ENCODE data around the gene JAKMIP2.

The JAKMIP2 gene

GRCh38 chr5:147694772-147695171 is 87.8 kb downstream of the JAKMIP2 start:
- no peak for DNase-seq (ENCODE audit: low read depth)

- DNase-seq (ENCODE audit: low read depth), result no peak
These were observed 89.3 kb downstream of the JAKMIP2 start for GRCh38 chr5:147693233-147693632.

DNA sequence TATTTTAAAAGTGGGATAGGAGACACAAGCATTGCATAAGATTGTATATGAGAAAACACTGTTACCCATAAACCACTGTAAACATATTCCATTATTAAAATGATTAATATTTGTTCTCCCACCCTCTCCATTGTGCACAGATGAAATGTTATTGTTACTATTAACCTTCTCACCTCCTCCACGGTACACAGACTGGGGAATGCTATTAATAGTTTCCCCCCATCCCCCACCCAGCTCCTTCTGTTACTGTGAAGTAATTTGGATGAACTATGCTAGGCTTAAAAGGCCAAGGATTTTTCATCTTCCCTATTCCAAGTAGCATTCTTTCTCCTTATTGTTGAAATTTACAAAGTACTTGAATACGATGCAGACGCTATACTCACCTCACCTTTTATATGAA is 91.4 kb downstream of the JAKMIP2 start:
- DNase-seq (ENCODE audit: low read depth), result no peak

- DNase-seq (ENCODE audit: low read depth), result no peak
These were observed 91.9 kb downstream of the JAKMIP2 start for GRCh38 chr5:147690595-147690994.

DNA sequence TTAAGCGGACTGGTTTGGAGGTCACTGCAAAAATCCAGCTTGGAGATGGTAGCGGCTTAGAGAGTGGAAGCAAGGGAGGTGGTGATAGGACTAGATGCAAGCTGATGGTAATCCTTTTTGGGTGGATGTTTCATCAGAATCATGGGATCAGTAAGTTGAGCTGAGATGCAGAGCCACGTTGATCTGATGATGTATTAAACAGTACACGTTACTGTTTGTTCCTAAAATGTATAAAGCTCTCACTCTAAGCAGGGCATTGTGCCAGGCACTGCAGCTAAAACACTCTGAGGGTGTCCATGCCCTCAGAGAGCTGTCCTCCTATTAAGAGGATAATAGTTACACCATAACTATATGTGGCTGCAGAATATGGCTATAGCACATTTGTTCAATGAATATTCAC is 93.1 kb downstream of the JAKMIP2 start:
- no peak for DNase-seq (ENCODE audit: low read depth)

GRCh38 chr5:147688656-147689356 is 93.7 kb downstream of the JAKMIP2 start:
- DNase-seq (ENCODE audit: low read depth), result no peak

GRCh38 chr5:147687118-147687517 is 95.4 kb downstream of the JAKMIP2 start:
- no peak for DNase-seq (ENCODE audit: low read depth)

- DNase-seq (ENCODE audit: low read depth), result no peak
These were observed 96.1 kb downstream of the JAKMIP2 start for GRCh38 chr5:147686421-147686820.

DNA sequence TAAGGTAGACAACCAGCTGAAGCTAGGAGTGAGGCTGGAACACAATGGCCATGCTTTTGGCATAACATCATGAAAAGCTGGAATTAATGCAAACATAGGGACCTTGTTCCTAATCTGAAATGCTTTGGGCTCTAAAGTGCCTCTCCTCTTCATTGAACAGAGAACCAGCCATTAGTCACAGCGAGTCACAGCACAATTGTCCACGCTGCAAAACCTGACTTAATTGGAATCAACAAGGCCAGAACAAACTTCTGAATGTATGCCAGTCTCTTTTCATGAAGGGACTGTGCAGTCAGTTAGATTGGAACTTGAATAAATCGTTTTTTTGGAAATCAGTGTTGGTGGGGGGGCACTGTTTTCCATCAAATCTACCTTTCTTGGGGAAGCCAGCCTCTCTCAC is 96.5 kb downstream of the JAKMIP2 start:
- no peak for DNase-seq (ENCODE audit: low read depth)

DNA sequence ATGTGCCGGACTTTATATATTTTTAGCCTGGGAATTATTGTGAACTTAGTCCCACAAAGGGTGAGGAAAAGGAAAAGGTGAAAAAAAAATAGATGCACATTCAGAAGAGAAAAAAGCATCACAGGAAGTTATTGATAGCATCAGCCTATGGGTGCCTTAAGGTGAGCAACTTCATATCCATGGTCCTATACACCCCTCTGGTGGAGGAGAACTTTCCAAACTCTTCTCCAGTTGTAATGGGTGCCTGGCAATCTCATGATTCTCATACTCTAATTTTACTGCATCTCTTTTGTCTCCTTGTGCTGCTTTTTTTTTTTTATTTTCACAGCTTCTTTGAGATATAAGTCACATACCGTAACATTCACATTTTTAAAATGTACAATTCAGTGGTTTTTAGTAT is 107.4 kb downstream of the JAKMIP2 start:
- no peak for DNase-seq (ENCODE audit: low read depth)

GRCh38 chr5:147674411-147674810 is 108.1 kb downstream of the JAKMIP2 start:
- no peak for DNase-seq (ENCODE audit: low read depth)

DNA sequence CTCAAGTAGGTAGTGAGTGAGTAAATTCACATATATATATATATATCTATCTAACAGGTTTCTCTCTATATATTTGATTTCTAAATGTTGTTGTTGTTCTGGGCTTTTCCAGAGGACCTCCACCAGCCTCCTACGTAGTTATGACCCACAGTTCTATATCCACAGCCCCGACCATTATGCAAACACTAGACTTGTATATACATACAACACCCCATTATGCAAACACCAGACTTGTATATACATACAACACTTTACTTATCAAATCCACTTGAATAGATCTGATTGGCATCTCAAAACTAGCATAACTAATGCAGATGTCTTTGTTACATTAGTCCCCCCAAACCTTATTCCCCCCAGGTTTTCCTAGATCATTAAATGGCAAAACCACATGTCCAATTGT is 108.7 kb downstream of the JAKMIP2 start:
- no peak for DNase-seq (ENCODE audit: low read depth)

DNA sequence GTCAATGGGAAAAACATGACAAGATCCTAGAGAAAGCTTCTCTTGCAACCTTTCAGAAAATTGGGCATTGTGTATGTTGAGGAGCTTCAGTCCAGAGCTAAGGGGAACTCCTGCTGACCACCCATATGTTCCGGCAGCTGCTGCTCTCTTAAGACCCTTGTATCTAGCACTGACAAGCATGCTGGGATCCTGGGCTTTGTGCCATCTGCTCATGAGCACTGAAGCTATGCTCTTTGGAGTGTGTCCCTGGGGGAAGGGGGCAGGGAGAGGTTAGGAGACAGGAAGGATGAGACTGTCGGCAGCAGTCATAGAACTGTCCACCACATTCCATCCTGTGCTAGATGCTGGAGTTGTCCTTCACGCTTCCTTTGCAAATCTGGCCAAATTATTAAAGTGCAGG is 109.3 kb downstream of the JAKMIP2 start:
- DNase-seq (ENCODE audit: low read depth), result no peak

GRCh38 chr5:147671365-147671764 is 111.2 kb downstream of the JAKMIP2 start:
- no peak for DNase-seq (ENCODE audit: low read depth)

GRCh38 chr5:147670815-147671214 is 111.7 kb downstream of the JAKMIP2 start:
- DNase-seq (ENCODE audit: low read depth), result no peak

GRCh38 chr5:147669169-147669869 is 113.2 kb downstream of the JAKMIP2 start:
- DNase-seq (ENCODE audit: low read depth), result no peak

DNA sequence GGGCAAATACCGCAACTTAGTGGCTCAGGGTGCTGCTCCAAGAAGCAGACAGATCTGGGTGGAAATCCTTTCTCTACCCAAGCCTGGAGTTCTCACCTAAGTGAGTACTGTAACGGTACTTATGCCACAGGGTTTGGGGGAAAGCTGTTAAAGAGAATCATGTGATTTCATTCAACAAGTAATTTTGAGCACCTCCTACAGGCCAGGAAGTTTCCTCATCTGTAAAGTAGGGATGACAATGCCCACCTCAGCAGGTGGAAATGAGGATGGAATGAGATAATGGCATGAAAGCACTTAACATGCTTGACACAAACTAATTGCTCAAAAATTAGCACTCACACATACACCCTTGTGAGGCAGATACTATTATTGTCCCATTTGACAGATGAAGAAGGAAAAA is 114.1 kb downstream of the JAKMIP2 start:
- DNase-seq (ENCODE audit: low read depth), result no peak

GRCh38 chr5:147667363-147667762 is 115.2 kb downstream of the JAKMIP2 start:
- no peak for DNase-seq (ENCODE audit: low read depth)

DNA sequence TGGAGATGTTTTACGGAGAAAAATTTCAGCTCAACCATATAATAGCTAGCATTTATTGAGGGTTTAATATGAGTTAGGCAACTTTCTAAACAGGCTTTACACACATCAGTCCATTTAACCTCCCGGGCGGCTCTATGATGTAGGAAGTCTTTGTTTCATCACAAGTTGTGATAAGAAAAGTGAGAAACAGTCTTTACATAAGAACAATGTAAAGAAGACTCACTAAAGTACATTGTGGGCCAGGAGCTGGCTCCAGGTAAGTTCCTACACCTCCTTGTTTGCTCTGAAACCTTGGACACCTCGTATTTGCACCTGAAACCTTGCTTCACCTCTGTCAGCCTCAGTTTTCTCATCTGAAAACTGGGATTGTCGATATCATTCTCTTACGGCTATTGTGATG is 116.1 kb downstream of the JAKMIP2 start:
- no peak for DNase-seq (ENCODE audit: low read depth)

DNA sequence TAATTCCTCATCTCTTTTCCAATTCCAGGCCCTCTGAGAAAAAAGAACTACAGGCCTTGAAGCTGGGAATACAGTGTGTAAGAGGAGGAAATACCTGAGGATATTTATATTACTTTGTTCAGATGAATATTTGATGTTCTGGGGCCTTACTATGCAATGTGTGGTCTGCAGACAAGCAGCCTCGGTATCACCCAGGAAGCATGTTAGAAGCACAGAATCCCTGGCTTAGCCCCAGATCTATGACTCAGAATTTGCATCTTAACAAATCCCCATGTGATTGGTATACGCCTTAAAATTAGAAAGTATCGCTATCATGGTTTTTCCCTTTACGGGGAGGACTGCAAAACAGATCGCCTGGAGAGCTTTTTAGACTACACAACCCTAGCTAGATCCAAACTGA is 121.0 kb downstream of the JAKMIP2 start:
- DNase-seq (ENCODE audit: low read depth), result no peak

- no peak for DNase-seq (ENCODE audit: low read depth)
These were observed 123.2 kb downstream of the JAKMIP2 start for GRCh38 chr5:147659166-147659929.

- DNase-seq (ENCODE audit: low read depth), result no peak
These were observed 124.1 kb downstream of the JAKMIP2 start for GRCh38 chr5:147658293-147658932.

- DNase-seq (ENCODE audit: low read depth), result no peak
These were observed 133.9 kb downstream of the JAKMIP2 start for GRCh38 chr5:147648597-147648996.
